GDM1 (cell line): ENCODE data around the gene EVA1B.

Experiments
- DNase-seq: peaks from one replicate; lab custom pipeline; 2025; lab: John Stamatoyannopoulos, UW

EVA1B gene

GRCh38 chr1:36323636-36324352, at the start of gene EVA1B:
EVA1B (minus strand) TSS chr1:36323645; CDS start chr1:36323037, 608 bp downstream.
- DNase-seq = peak; percentile 68

GRCh38 chr1:36372617-36373016, 49.2 kb upstream of the EVA1B start:
- peak; percentile 11 for DNase-seq

- peak; percentile 31 for DNase-seq
Observed at GRCh38 chr1:36369061-36369861, 45.8 kb upstream of the EVA1B start.

- DNase-seq = no peak
Observed at GRCh38 chr1:36367798-36368197, 44.4 kb upstream of the EVA1B start.

- no peak for DNase-seq
Observed at GRCh38 chr1:36367066-36367465, 43.6 kb upstream of the EVA1B start.

GRCh38 chr1:36366091-36366661, 42.7 kb upstream of the EVA1B start:
- no peak for DNase-seq

GRCh38 chr1:36365381-36365780, 41.9 kb upstream of the EVA1B start:
- DNase-seq = no peak

- DNase-seq = no peak
Observed at GRCh38 chr1:36359911-36360550, 36.6 kb upstream of the EVA1B start.

GRCh38 chr1:36359383-36359782, 35.9 kb upstream of the EVA1B start:
- no peak for DNase-seq

GRCh38 chr1:36358514-36359084, 35.2 kb upstream of the EVA1B start:
- DNase-seq = no peak

- no peak for DNase-seq
Observed at GRCh38 chr1:36355811-36356210, 32.4 kb upstream of the EVA1B start.

- no peak for DNase-seq
Observed at GRCh38 chr1:36354486-36354885, 31.0 kb upstream of the EVA1B start.

- no peak for DNase-seq
Observed at GRCh38 chr1:36352910-36353878, 29.7 kb upstream of the EVA1B start.

GRCh38 chr1:36352125-36352909, 28.9 kb upstream of the EVA1B start:
- no peak for DNase-seq

GRCh38 chr1:36351227-36351977, 28.0 kb upstream of the EVA1B start:
- DNase-seq = no peak

- DNase-seq = peak; percentile 17
Observed at GRCh38 chr1:36350659-36351226, 27.3 kb upstream of the EVA1B start.

GRCh38 chr1:36349839-36350238, 26.4 kb upstream of the EVA1B start:
- DNase-seq = no peak

GRCh38 chr1:36349241-36349671, 25.8 kb upstream of the EVA1B start:
- DNase-seq = no peak
